IMR-90 (cell line): Measurements from ENCODE around the gene SHISAL1. TPM values are rescaled to one million over a fixed set of nuclear protein-coding genes. Genes with fewer than 3 reads are reported as not detected.

Experiments
- ATAC-seq: fragments of 200-7000 bp; cut with Tn5 transposase; 2 replicates; pipeline ENCODE4 v1.9.1; 2020; ENCODE audit warnings: low read depth, mild to moderate bottlenecking, moderate library complexity
- BruUV-seq: library from RNA; stranded (reverse); fragments of 400-500 nt; replicated peaks from 2 replicates; lab custom pipeline; 2021; lab: Mats Ljungman, UMichigan
- CTCF ChIA-PET: fragments of 300-600 bp; formaldehyde crosslinking; extraction: SDS; loops from one replicate; lab custom pipeline; 2021; ENCODE audit warnings: antibody characterized with exemption; lab: Yijun Ruan, JAX
- POLR2A ChIA-PET: fragments of 300-600 bp; sonication (Branson Sonifier 250); formaldehyde crosslinking; loops from one replicate; lab custom pipeline; 2022; ENCODE audit warnings: antibody characterized with exemption; ENCODE audit not compliant: unreplicated experiment; lab: Charles Lee
- DNase-seq: peaks from one replicate; pipeline ENCODE4 v3.0.0; 2013
- H2AFZ ChIP-seq: replicated peaks from 2 replicates; pipeline ENCODE3; 2013; ENCODE audit warnings: low read length, mild to moderate bottlenecking; ENCODE audit not compliant: poor library complexity
- H2AK5ac ChIP-seq: 2 replicates; pipeline ENCODE4 v1.6.1; 2013; ENCODE audit warnings: low read depth, low read length, inconsistent platforms
- H2AK9ac ChIP-seq: replicated peaks from 2 replicates; pipeline ENCODE3; 2013; ENCODE audit warnings: mild to moderate bottlenecking, low read depth, low read length, moderate library complexity; ENCODE audit not compliant: poor library complexity
- H2BK120ac ChIP-seq: 2 replicates; pipeline ENCODE4 v1.6.1; 2013; ENCODE audit warnings: low read depth, low read length, inconsistent platforms
- H2BK15ac ChIP-seq: 3 replicates; pipeline ENCODE4 v1.6.1; 2013; ENCODE audit warnings: low read depth, low read length, inconsistent platforms
- H2BK20ac ChIP-seq: 2 replicates; pipeline ENCODE4 v1.6.1; 2013; ENCODE audit warnings: low read depth, mild to moderate bottlenecking, inconsistent platforms, low read length, moderate library complexity
- H2BK5ac ChIP-seq: 2 replicates; pipeline ENCODE4 v1.6.1; 2013; ENCODE audit warnings: mild to moderate bottlenecking, low read depth, low read length, inconsistent platforms; ENCODE audit not compliant: poor library complexity, severe bottlenecking
- H3K14ac ChIP-seq: replicated peaks from 2 replicates; pipeline ENCODE4 v1.6.1; 2013; ENCODE audit warnings: low read depth, low read length, inconsistent platforms
- H3K18ac ChIP-seq: 2 replicates; pipeline ENCODE4 v1.6.1; 2013; ENCODE audit warnings: low read depth, low read length, control low read depth
- H3K23ac ChIP-seq: 2 replicates; pipeline ENCODE4 v1.6.1; 2013; ENCODE audit warnings: low read depth, low read length, inconsistent platforms
- H3K27ac ChIP-seq: 2 replicates; pipeline ENCODE4 v1.5.1; 2013; ENCODE audit warnings: mild to moderate bottlenecking, control low read depth, low read length; ENCODE audit not compliant: insufficient read depth
- H3K27me3 ChIP-seq: 2 replicates; pipeline ENCODE4 v1.6.1; 2013; ENCODE audit warnings: low read length; ENCODE audit not compliant: control insufficient read depth, insufficient read depth
- H3K36me3 ChIP-seq: 2 replicates; pipeline ENCODE4 v1.6.1; 2013; ENCODE audit warnings: low read length, mixed read lengths; ENCODE audit not compliant: control insufficient read depth, insufficient read depth
- H3K4ac ChIP-seq: 2 replicates; pipeline ENCODE4 v1.6.1; 2013; ENCODE audit warnings: low read depth, low read length, inconsistent platforms
- H3K4me1 ChIP-seq: 2 replicates; pipeline ENCODE4 v1.6.1; 2013; ENCODE audit warnings: low read length, mixed read lengths; ENCODE audit not compliant: control insufficient read depth, insufficient read depth
- H3K4me2 ChIP-seq: 2 replicates; pipeline ENCODE4 v1.6.1; 2013; ENCODE audit warnings: low read depth, mild to moderate bottlenecking, control low read depth, low read length, moderate library complexity
- H3K4me3 ChIP-seq: 2 replicates; pipeline ENCODE4 v1.5.1; 2013; ENCODE audit warnings: low read depth, mild to moderate bottlenecking, control low read depth, low read length, moderate library complexity; ENCODE audit not compliant: insufficient read depth
- H3K56ac ChIP-seq: 2 replicates; pipeline ENCODE4 v1.6.1; 2013; ENCODE audit warnings: low read length, inconsistent platforms; ENCODE audit not compliant: insufficient read depth; ENCODE audit errors: extremely low read depth
- H3K79me1 ChIP-seq, 2 experiments: 2 replicates each; pipeline ENCODE4 v1.6.1; 2013; ENCODE audit warnings: low read length in 2 of 2, inconsistent platforms in 1 of 2, low read depth in 1 of 2
- H3K9ac ChIP-seq: 2 replicates; pipeline ENCODE4 v1.6.1; 2013; ENCODE audit warnings: low read depth, low read length, control low read depth
- H3K9me1 ChIP-seq: 2 replicates; pipeline ENCODE4 v1.6.1; 2013; ENCODE audit warnings: low read length, inconsistent platforms; ENCODE audit not compliant: insufficient read depth
- H3K9me3 ChIP-seq: 2 replicates; pipeline ENCODE4 v1.6.1; 2013; ENCODE audit warnings: low read length; ENCODE audit not compliant: control insufficient read depth, insufficient read depth
- H4K20me1 ChIP-seq: 2 replicates; pipeline ENCODE4 v1.6.1; 2013; ENCODE audit warnings: low read length, inconsistent platforms; ENCODE audit not compliant: insufficient read depth
- H4K5ac ChIP-seq: 2 replicates; pipeline ENCODE4 v1.6.1; 2013; ENCODE audit warnings: mild to moderate bottlenecking, low read depth, low read length, control low read depth
- H4K8ac ChIP-seq, 2 experiments: 2 replicates each; pipeline ENCODE4 v1.6.1; 2013; ENCODE audit warnings: low read depth in 2 of 2, low read length in 2 of 2, control low read depth in 1 of 2, inconsistent platforms in 1 of 2
- H4K91ac ChIP-seq: 2 replicates; pipeline ENCODE4 v1.6.1; 2013; ENCODE audit warnings: low read depth, low read length, inconsistent platforms; ENCODE audit not compliant: insufficient read depth
- BHLHE40 ChIP-seq: fragments of 150-350 bp; IDR thresholded peaks from 2 replicates; pipeline ENCODE4 v1.6.1; 2016; ENCODE audit warnings: mild to moderate bottlenecking, low read depth, low read length
- CHD1 ChIP-seq: IDR thresholded peaks from 2 replicates; pipeline ENCODE4 v1.6.1; 2012; ENCODE audit warnings: low read depth, low read length, improper control_type of control experiment
- NFE2L2 ChIP-seq: fragments of 150-350 bp; IDR thresholded peaks from 2 replicates; pipeline ENCODE4 v1.6.1; 2016; ENCODE audit warnings: low read depth, mild to moderate bottlenecking, low read length
- SMC3 ChIP-seq: fragments of 150-350 bp; IDR thresholded peaks from 2 replicates; pipeline ENCODE4 v1.6.1; 2016; ENCODE audit warnings: low read depth, mild to moderate bottlenecking, antibody characterized with exemption, low read length, moderate library complexity
- WGBS, 2 experiments: methylation state at CpG; one replicate each; pipeline versions ENCODE4 v1.1.5 to v1.1.7; 2013; ENCODE audit warnings: missing lambda C conversion rate in 2 of 2; ENCODE audit not compliant: insufficient read length in 1 of 2; ENCODE audit errors: extremely low coverage in 2 of 2; 5-methylcytosine and 5-hydroxymethylcytosine counted together
- dilution Hi-C: fragments of 300-500 bp; cut with HindIII; formaldehyde crosslinking; loops from one replicate; pipeline ENCODE4 v1.14.3; 2018; ENCODE audit warnings: low sequenced_read_pairs; ENCODE audit not compliant: unreplicated experiment
- in situ Hi-C: fragments of 300-500 bp; cut with MboI; formaldehyde crosslinking; loops from 3 replicates; pipeline ENCODE4 v1.14.3; 2019; ENCODE audit warnings: low sequenced_read_pairs, inconsistent platforms, mixed read lengths
- intact Hi-C: fragments of 100-400 bp; cut with micrococcal nuclease; formaldehyde crosslinking; loops from 2 replicates; pipeline ENCODE4 v1.10.0; 2022
- polyA plus RNA-seq, 3 experiments: library from polyadenylated mRNA; depleted of rRNA; stranded (reverse); fragments of >200 nt; gene quantifications; 2 replicates each; pipeline ENCODE4 v1.2.3, GENCODE V29; 2012; ENCODE audit warnings: low replicate concordance in 1 of 3
- total RNA-seq: library from RNA; depleted of rRNA; stranded (reverse); fragments of >200 nt; gene quantifications from 2 replicates; pipeline ENCODE4 v1.2.3, GENCODE V29; 2012
- TF ChIP-seq, protein P1 (sequence below): fragments of 150-350 bp; IDR thresholded peaks from 2 replicates; pipeline ENCODE4 v1.6.1; 2017; ENCODE audit warnings: mild to moderate bottlenecking, antibody characterized with exemption, low read length, low read depth

Gene SHISAL1
- total and polyA plus RNA-seq, 2 of the 4 experiments (the other 2 are of a cell fraction): 1.0 to 1.4 TPM

DNA sequence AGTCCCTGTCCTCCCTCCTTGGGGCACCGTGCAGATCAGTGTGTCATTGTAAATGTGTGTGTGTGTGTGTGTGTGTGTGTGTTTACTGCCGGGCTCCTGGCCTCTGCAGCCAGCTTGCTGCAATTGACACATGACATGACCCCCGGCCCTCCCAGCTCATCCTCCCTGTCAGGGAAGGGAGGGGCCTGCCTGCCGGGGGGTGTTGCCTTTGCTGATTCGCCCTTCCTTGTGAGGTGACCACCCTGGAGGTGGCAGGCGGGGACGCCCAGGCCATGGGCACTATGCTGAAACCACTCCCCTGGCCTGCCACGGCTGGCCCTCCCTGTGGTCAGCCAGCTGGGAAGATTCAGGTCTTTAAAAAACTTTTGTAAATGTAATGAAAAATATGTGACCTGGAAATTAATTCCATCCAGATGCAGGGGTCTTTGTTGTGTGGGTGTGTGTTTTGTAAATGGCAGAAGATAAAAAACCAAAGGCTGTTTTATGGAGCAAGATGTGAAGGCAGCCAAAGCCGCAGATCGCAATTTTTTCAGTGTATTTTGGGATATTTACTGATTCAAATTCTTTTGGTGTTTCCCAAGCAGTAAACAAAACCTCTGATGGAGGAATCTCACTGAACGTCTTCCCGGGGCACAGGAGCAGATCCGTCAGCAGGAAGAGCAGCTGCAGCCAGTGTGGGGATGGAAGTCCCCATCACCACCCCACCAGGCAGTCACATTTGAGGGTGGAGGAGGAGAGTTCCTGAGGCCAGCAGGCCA, 23.2 kb downstream of the SHISAL1 start (continued):
- TF ChIP-seq, protein P1, sequence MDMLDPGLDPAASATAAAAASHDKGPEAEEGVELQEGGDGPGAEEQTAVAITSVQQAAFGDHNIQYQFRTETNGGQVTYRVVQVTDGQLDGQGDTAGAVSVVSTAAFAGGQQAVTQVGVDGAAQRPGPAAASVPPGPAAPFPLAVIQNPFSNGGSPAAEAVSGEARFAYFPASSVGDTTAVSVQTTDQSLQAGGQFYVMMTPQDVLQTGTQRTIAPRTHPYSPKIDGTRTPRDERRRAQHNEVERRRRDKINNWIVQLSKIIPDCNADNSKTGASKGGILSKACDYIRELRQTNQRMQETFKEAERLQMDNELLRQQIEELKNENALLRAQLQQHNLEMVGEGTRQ: no peak
- TF ChIP-seq CHD1: no peak

DNA sequence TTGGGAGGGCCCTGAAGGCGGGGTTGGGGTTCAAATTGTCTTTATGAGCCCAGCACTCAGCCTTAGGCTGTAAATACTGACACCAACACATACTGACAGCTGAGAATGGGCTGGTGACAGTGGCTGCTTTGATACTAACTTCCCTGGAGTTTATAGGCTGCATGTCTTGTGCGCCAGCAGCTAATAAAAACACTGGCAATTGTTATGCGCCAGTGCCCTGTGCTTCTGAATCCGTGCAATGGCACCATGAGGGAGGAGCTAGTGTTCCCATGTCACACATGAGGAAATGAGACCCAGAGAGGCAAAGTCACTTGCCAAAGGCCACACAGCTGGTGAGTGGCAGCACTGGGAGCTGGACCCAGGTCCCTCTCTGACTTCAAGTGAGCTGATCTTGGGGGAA, 23.8 kb downstream of the SHISAL1 start:
- Histone ChIP-seq H3K4me1 (peaks cover 11% of the 10 kb centered on the region), H2BK20ac (peak overlapping the region; percentile 5; the same call in 1 of the 2 replicates), H3K9me3 (no peaks in the 10 kb centered on the region; the same call in 1 of the 2 replicates), H3K36me3 (peaks cover 1% of the 10 kb centered on the region; the same call in 1 of the 2 replicates), H4K5ac (no peak overlapping the region), H2BK15ac (no peak overlapping the region), H3K4ac (peak overlapping the region; percentile 11), H3K14ac (no peak overlapping the region; the same call in 1 of the 2 replicates), H4K91ac (no peak overlapping the region; the same call in 1 of the 2 replicates), H3K79me1 (no peaks in the 10 kb centered on the region), H3K9ac (no peak overlapping the region), H3K27ac (no peak overlapping the region), H3K4me2 (no peak overlapping the region), H4K8ac (no peak overlapping the region), H3K9me1 (no peaks in the 10 kb centered on the region; the same call in 1 of the 2 replicates), H3K27me3 (no peaks in the 10 kb centered on the region), H2BK120ac (no peak overlapping the region), H4K20me1 (no peaks in the 10 kb centered on the region), H3K23ac (no peak overlapping the region), H2AFZ (no peak overlapping the region), H2AK5ac (peak overlapping the region; percentile 24), H2BK5ac (no peak overlapping the region), H3K4me3 (no peak overlapping the region), H3K56ac (no peak overlapping the region), H2AK9ac (peak overlapping the region; percentile 75), H3K18ac (no peak overlapping the region)
- dilution Hi-C loops (no loop called here), intact Hi-C loops (no loop called here), in situ Hi-C loops (no loop called here)
- ATAC-seq: no peak
- no TSS peak for BruUV-seq
- DNase-seq: no peak
- TF ChIP-seq CHD1 (no peak), NFE2L2 (no peak), BHLHE40 (no peak), SMC3 (no peak)
- TF ChIP-seq, protein P1: no peak
- ChIA-PET CTCF (no interaction called here), POLR2A (no interaction called here)
- WGBS, 2 experiments: no CpG with 5 or more reads among the region's 4 CpGs
